ENCODE results near the gene CPXCR1. TPM values are rescaled to one million over a fixed set of nuclear protein-coding genes. Genes with fewer than 3 reads are reported as not detected.
"Not testable (repeated sequence)": the region's sequence is repeated elsewhere in the genome, so short reads cannot be mapped to it uniquely, and the experiment has no call there.

Gene CPXCR1
- total RNA-seq = not detected

- no peaks in the 10 kb centered on the region for H3K9me3 Mint-ChIP-seq
- no peak within 1 kb of the TSS for H3K27ac Mint-ChIP-seq
- H3K4me3 Mint-ChIP-seq = no peak within 1 kb of the TSS
- POLR2A ChIA-PET = no interaction called here
- H3K36me3 Mint-ChIP-seq = no peaks in the 10 kb centered on the region
- no peak for DNase-seq
- no peaks in the 10 kb centered on the region for H3K27me3 Mint-ChIP-seq
- no peak for ATAC-seq (ENCODE audit: low read depth)
- no peaks in the 10 kb centered on the region for H3K4me1 Mint-ChIP-seq
Observed at GRCh38 chrX:88746925-88747324, at the start of gene CPXCR1. Gene CPXCR1 (plus strand): TSS chrX:88747225. CDS start chrX:88753415, 6,190 bp downstream.

- Mint-ChIP-seq H3K27me3 (no peaks in the 10 kb centered on the region), H3K4me3 (no peak overlapping the region), H3K4me1 (no peaks in the 10 kb centered on the region), H3K27ac (no peak overlapping the region), H3K9me3 (no peaks in the 10 kb centered on the region), H3K36me3 (no peaks in the 10 kb centered on the region)
- ATAC-seq (ENCODE audit: low read depth) (no peak), DNase-seq (no peak)
- POLR2A ChIA-PET = no interaction called here
Observed at GRCh38 chrX:88735835-88736234, 11.2 kb upstream of the CPXCR1 start.

- POLR2A ChIA-PET; DNase-seq; H3K4me3 Mint-ChIP-seq; H3K27me3 Mint-ChIP-seq; H3K36me3 Mint-ChIP-seq; H3K27ac Mint-ChIP-seq; ATAC-seq (ENCODE audit: low read depth); H3K4me1 Mint-ChIP-seq; H3K9me3 Mint-ChIP-seq: not testable (repeated sequence)
Observed at GRCh38 chrX:88746215-88746614, 810 bp upstream of the CPXCR1 start.

- H3K4me3 Mint-ChIP-seq; H3K9me3 Mint-ChIP-seq; H3K36me3 Mint-ChIP-seq; POLR2A ChIA-PET; H3K27me3 Mint-ChIP-seq; H3K4me1 Mint-ChIP-seq; ATAC-seq (ENCODE audit: low read depth); DNase-seq; H3K27ac Mint-ChIP-seq: not testable (repeated sequence)
Observed at GRCh38 chrX:88752339-88752738, 5.3 kb downstream of the CPXCR1 start.

- Mint-ChIP-seq H3K27me3 (no peaks in the 10 kb centered on the region), H3K4me3 (no peak overlapping the region), H3K27ac (no peak overlapping the region), H3K9me3 (peaks cover 2% of the 10 kb centered on the region), H3K36me3 (no peaks in the 10 kb centered on the region), H3K4me1 (no peaks in the 10 kb centered on the region)
- DNase-seq = no peak
- POLR2A ChIA-PET = no interaction called here
- no peak for ATAC-seq (ENCODE audit: low read depth)
Observed at GRCh38 chrX:88789825-88790224, 42.8 kb downstream of the CPXCR1 start.
